HG02623 (cell line): ENCODE measurements around the gene CDHR5.
"Not testable (repeated sequence)": the region's sequence is repeated elsewhere in the genome, so short reads cannot be mapped to it uniquely, and the experiment has no call there.

Experiments used
- ATAC-seq: cut with Tn5 transposase; IDR thresholded peaks from one replicate; pipeline ENCODE4 v1.9.1; 2021; ENCODE audit warnings: moderate library complexity; ENCODE audit not compliant: unreplicated experiment

Gene CDHR5

DNA sequence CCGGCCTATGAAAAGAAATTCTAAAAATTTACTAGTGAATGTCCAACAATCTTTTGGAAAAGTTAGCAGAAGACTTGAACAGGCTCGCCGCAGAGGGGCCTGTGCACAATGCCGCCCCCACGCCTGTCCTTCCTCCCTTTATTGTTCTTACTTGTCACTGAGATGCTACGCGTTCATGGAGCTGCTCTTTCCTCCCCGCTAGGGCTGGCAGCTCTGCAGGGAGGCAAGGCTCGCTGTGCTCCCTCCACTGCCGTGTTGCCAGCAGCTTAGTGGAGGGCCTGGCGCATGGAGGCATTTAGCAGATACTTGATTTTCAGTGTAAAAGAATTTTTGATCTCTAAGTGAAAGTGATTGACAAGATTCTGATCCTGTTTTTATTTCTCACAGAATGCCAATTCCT is 33.8 kb downstream of the CDHR5 start:
- ATAC-seq, result no peak

DNA sequence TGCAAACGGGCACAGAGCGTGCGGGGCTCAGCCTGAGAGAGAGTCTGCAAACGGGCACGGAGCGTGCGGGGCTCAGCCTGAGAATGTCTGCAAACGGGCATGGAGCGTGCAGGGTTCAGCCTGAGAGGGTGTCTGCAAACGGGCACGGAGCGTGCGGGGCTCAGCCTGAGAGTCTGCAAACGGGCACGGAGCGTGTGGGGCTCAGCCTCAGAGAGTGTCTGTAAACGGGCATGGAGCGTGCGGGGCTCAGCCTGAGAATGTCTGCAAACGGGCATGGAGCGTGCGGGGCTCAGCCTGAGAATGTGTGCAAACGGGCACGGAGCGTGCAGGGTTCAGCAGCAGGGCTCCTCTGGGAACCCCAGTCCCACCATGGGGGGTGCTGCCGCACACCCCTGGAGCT is 35.0 kb downstream of the CDHR5 start:
- no peak for ATAC-seq

GRCh38 chr11:587978-588380 is 36.8 kb downstream of the CDHR5 start:
- ATAC-seq, result no peak

DNA sequence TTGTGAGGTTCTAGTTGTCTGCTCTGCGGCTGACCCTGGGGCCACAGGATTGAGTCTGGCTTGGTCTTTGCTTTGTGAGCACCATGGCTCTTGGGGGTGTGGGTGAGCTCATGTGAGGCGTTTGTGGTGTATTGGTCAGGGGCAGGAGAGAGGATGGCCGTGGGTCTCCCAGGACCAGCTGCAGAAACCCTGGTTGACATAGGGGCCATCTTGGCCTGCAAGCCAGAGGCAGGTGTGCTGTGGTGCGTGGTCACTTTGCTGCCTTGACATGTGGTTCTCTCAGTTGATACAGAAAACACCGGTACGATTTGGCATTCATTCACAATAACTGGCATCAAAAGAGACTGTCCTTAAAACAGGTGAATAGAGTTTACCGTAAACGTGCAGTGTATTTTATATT is 37.2 kb downstream of the CDHR5 start:
- no peak for ATAC-seq

- no peak for ATAC-seq
These were observed 38.1 kb downstream of the CDHR5 start for GRCh38 chr11:586376-587316.

- no peak for ATAC-seq
These were observed 40.5 kb downstream of the CDHR5 start for GRCh38 chr11:584287-584686.

DNA sequence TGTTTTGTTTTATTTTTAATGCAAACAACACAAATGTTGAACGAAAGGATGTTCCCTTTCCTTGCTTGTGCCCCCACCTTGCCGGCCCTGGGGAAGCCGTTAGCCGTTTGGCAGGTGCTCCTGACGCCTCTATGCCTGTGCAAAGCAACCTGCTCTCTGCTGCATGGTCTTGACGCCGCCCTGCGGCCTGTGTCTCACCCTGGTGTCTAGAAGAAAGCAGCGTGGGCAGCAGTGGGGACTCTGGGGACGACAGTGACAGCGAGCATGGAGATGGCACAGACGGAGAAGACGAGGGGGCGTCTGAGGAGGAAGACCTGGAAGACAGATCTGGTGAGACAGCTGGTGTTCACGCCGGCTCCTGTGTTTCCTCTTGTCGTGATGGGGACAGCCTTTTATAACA is 43.0 kb downstream of the CDHR5 start:
- ATAC-seq, result no peak

GRCh38 chr11:581342-581741 is 43.4 kb downstream of the CDHR5 start:
- ATAC-seq, result no peak

DNA sequence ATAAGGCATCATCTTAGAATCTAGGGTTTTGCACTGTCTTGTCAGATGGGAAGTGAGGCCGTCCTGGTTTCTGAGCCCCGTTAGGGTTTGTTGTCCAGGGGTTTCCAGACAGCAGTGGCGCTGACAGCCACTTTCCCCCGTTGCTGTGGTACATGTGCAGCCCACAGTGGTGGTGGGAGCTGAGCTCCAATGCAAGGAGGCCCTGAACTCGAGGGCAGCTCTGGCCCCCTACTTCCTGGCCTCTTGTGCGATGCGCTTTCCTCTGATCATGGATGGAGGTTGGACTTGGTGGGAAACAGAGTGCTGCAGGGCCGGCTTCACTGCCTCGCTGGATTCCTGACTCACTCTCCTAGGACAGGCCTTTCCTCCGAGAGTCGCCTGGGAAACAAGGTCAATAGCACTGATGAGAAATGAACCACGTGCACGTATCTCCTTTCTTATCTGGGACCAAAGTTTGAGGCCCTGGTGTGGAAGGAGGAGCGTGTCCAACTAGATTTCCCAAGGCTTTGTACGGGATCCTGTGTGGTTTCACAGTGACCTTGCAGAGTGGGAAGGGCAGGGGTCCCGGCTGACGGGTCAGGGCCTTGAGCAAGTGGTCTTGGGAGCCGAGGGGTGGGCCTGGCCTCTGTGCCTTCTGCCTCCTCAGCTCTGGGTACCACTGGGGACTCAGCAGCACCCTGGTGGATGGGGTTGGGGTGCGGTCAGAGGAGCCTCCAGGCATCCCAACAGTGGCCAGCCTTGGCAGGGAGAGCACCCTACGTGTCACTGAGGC is 44.7 kb downstream of the CDHR5 start:
- no peak for ATAC-seq

DNA sequence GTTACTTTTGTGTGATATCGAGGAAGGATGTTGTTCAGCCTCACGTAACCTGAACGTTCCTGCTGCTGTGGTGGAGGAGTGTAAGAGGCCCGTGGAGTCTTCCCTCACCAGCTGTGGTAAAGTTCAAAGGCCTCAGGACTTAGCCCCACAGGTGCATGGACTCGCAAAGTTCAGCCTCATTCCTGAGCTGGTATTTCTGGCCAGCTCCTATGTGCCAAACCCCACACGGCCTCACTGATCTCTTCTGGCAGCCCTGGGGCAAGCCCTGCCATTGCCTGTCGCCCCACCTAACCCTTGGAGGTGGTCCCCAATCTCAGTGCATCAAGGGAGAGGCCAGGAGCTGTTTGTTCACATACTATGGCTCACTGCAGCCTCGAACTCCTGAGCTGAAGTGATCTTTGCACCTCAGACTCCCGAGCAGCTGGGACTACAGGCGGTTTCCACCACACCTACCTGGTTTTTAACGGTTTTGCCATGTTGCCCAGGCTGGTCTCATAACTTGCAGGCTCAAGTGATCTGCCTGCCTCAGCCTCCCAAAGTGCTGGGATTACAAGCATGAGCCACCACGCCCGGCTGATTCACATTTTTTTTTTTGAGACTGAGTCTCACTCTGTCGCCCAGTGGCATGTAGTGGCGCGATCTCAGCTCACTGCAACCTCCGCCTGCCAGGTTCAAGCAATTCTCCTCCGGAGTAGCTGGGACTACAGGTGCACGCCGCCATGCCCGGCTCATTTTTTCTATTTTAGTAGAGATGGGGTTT is 46.3 kb downstream of the CDHR5 start:
- no peak for ATAC-seq

DNA sequence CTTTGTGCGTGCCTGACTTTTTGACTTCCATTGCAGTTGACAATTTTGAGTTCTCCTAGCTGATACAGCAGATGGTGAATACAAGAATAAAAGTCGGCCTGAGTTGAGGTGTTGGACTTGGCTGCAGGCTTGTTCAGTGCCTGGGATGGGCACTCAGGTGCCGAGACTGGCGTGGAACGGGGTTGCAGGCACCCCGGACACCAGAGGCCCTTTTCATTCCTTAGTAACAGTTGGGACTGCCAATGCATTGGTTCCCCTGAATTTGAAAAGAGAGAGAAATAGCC is 47.2 kb downstream of the CDHR5 start:
- ATAC-seq, result no peak

DNA sequence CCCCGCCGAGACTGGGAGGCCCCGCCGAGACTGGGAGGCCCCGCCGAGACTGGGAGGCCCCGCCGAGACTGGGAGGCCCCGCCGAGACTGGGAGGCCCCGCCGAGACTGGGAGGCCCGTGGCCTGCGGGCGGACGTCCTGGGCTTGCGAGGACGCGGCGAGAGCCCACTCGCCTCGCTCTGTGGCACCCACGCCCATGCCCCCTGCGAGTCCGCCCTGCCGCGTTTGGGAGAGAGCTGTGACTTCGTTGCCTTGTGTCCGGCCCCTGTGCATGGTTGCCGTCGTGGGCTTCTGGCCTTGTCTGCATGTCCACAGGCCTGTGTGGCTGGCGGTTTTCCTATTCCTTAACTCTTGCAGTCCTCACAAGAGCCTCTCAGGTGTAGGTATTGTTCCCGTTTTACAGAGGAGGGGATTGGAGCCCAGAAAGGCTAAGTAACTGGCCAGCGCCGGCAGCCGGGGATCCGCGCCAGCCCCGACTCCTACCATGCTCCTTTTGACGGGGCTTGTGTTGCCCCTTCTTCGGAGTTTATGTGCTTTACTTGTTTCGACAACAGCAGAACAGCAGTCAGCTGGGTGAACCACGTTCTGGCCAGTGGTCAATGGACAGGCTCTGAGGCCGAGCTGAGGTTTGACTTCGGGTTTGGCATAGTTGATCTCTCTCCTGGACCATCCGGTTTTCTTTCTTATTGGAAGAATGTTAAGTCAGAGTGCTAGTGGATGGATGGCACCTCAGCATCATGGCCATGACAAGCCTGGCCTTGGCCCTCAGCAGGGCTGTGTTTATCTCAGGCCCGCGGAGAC is 47.7 kb downstream of the CDHR5 start:
- no peak for ATAC-seq

GRCh38 chr11:575996-576768 is 48.6 kb downstream of the CDHR5 start, which contains the start of gene PHRF1:
TSS of gene PHRF1 (plus strand) at chr11:576470. CDS start at chr11:581513, 5,043 bp downstream.
- ATAC-seq, result peak; percentile 72

DNA sequence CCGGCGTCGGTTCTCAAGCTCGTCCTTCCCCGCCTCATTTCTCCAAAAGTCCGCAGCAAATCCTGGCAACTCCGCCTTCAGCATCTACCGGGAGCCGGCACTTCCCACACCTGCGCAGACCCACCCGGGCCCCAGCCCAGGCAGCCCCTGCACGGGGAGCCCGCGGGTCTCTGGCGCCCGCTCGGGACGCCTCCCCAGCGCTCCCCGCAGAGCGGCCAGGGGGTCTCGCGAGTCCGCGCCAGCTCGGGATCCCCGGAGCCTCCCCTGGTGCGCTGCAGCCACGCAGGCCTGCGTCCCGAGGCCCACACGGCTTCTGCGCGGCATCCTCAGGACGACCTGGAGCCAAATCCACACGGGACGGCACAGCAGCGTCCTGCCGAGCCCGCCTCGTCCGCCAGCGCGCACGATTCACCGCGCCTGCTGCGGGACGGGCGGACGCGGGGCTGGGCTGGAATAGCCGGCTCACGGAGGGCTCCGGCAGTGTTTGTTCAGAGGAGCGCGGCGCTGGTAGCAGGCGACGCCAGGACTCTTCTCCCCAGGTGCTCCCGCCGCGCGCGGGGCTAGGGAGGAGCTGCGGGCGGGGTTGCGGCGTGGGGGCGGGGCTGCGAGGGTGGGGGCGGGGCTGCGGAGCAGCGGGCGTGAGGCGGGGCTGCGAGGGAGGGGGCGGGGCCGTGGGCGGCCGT is 49.3 kb downstream of the CDHR5 start:
- ATAC-seq, result peak; percentile 29

DNA sequence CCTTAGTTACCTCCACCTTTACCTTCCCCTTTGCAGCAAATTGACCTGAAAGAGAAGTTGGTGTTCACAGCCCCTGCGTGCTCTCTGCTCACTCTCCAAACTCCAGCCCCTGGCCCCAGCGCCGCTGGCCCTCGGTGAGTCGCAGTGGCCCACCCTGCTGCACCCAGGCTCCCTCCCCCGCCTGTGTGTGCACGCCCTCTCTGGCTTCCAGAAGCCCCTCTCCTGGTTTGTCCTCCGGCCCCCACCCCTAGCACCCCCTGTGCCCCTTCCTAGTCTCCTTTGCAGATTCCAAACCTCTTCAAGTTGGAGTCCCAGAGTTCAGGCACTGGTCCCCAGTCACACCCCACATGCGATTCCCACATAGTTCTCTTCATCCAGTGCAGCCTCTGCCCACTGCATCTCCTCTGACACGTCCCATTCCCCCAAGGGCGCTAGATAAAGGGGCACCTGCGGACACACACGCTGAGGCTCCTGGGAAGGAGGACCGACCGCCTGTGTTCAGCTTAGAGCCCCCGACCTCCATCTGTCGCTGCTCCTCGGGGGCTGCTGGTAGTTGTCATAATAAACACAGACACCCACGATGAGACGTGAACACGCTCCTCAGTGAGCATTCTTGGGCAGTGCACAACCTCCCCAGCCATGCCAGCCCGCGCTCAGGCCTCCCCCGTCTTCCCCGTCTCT is 50.0 kb downstream of the CDHR5 start:
- ATAC-seq, result no peak

GRCh38 chr11:574031-574570 is 50.7 kb downstream of the CDHR5 start:
- ATAC-seq, result not testable (repeated sequence)

DNA sequence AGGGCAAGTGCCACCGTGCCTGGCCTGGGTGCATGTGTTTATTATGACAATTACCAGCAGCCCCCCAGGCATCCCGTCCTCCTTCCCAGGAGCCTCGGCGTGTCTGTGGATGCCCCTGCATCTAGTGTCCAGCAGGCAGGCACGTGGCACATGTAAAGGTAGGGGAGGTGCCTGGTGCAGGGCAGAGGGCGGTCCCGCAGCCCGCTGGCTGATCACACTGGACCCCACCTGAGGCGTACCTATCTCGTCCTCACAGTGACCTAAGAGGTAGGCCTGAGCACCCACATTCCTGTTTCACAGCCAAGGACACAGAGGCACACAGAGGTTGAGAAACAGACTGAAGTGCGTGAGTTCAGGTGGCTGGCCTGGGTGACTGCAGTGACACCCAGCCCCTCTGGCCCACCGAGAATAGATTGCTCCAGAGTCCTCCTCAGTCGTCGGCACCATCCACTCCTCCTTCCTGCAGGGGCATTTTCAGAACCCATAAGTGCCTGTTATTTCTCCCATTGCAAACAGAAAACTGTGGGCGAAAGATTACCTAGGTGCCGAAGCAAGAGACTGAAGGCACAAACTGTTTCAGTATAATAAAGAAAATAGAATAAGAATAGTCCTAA is 51.5 kb downstream of the CDHR5 start:
- no peak for ATAC-seq

DNA sequence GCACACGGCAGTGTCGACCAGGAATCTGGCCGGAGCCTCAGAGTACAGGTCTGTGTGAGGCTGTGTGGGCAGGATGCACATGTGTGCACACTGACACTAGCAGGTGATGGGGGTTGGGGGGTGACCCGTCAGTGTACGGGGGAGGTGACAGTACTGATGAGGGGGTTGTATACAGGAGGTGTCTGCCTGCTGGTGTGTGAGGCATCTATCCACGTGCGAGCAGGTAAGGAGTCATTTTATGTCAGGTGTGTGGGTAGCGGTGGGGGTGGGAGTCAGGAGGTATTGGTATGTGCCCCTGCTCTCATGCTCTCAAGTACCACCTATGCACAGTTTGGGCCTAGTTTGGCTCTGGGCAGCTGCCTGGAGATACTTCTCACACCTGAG is 53.0 kb downstream of the CDHR5 start:
- ATAC-seq, result no peak
